Neural cell (in vitro differentiated cells): Measurements from ENCODE around the gene PLBD1.

ENCODE experiments used
- EP300 ChIP-seq: fragments of 450-650 bp; conservative IDR thresholded peaks from 2 replicates; pipeline ENCODE4 v1.6.1; 2014; ENCODE audit warnings: antibody characterized with exemption, mild to moderate bottlenecking, moderate library complexity; ENCODE audit not compliant: poor library complexity, severe bottlenecking
- EZH2 ChIP-seq: fragments of 200-600, 300-800 bp; shearing (Covaris generic), sonication (generic); IDR thresholded peaks from 2 replicates; pipeline ENCODE4 v1.6.1; 2014; ENCODE audit warnings: antibody characterized with exemption, low read length, borderline replicate concordance, mild to moderate bottlenecking; ENCODE audit not compliant: insufficient read depth, poor library complexity, severe bottlenecking
- POLR2AphosphoS5 ChIP-seq: IDR thresholded peaks from 2 replicates; pipeline ENCODE4 v1.6.1; 2012
- RAD21 ChIP-seq: fragments of 450-650 bp; conservative IDR thresholded peaks from 2 replicates; pipeline ENCODE4 v1.6.1; 2014; ENCODE audit warnings: antibody characterized with exemption, mild to moderate bottlenecking, moderate library complexity
- TAF1 ChIP-seq: IDR thresholded peaks from 2 replicates; pipeline ENCODE4 v1.6.1; 2012; ENCODE audit warnings: low read depth
- TF ChIP-seq, protein P1 (sequence below): fragments of 450-650 bp; IDR thresholded peaks from 2 replicates; pipeline ENCODE4 v1.5.1; 2014; ENCODE audit warnings: antibody characterized with exemption, mild to moderate bottlenecking, moderate library complexity; ENCODE audit not compliant: poor library complexity, severe bottlenecking
- TF ChIP-seq, protein P2 (sequence below): IDR thresholded peaks from 2 replicates; pipeline ENCODE4 v1.6.1; 2012; ENCODE audit warnings: borderline replicate concordance

DNA sequence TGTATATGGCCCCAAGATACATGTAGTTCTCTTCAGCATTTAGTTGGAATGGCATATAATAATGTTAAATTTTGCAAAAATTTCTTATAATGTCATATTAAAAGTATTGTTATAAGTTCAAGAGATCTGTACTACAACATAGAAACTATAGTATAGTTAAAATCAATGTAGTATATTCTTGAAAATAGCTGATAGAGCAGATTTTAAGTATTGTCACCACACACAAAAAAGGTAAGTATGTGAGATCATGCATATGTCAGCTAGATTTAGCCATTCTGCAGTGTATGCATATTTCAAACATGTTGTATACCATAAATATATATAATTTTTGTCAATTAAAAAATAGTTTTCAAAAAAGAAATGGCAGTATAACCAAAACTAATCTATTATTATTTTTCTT lies 86.5 kb downstream of the PLBD1 start:
- TF ChIP-seq, protein P1, sequence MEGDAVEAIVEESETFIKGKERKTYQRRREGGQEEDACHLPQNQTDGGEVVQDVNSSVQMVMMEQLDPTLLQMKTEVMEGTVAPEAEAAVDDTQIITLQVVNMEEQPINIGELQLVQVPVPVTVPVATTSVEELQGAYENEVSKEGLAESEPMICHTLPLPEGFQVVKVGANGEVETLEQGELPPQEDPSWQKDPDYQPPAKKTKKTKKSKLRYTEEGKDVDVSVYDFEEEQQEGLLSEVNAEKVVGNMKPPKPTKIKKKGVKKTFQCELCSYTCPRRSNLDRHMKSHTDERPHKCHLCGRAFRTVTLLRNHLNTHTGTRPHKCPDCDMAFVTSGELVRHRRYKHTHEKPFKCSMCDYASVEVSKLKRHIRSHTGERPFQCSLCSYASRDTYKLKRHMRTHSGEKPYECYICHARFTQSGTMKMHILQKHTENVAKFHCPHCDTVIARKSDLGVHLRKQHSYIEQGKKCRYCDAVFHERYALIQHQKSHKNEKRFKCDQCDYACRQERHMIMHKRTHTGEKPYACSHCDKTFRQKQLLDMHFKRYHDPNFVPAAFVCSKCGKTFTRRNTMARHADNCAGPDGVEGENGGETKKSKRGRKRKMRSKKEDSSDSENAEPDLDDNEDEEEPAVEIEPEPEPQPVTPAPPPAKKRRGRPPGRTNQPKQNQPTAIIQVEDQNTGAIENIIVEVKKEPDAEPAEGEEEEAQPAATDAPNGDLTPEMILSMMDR = no peak
- TF ChIP-seq TAF1 (no peak), POLR2AphosphoS5 (no peak), RAD21 (no peak), EZH2 (no peak), EP300 (no peak)
- TF ChIP-seq, protein P2, sequence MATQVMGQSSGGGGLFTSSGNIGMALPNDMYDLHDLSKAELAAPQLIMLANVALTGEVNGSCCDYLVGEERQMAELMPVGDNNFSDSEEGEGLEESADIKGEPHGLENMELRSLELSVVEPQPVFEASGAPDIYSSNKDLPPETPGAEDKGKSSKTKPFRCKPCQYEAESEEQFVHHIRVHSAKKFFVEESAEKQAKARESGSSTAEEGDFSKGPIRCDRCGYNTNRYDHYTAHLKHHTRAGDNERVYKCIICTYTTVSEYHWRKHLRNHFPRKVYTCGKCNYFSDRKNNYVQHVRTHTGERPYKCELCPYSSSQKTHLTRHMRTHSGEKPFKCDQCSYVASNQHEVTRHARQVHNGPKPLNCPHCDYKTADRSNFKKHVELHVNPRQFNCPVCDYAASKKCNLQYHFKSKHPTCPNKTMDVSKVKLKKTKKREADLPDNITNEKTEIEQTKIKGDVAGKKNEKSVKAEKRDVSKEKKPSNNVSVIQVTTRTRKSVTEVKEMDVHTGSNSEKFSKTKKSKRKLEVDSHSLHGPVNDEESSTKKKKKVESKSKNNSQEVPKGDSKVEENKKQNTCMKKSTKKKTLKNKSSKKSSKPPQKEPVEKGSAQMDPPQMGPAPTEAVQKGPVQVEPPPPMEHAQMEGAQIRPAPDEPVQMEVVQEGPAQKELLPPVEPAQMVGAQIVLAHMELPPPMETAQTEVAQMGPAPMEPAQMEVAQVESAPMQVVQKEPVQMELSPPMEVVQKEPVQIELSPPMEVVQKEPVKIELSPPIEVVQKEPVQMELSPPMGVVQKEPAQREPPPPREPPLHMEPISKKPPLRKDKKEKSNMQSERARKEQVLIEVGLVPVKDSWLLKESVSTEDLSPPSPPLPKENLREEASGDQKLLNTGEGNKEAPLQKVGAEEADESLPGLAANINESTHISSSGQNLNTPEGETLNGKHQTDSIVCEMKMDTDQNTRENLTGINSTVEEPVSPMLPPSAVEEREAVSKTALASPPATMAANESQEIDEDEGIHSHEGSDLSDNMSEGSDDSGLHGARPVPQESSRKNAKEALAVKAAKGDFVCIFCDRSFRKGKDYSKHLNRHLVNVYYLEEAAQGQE = no peak
